ENCODE results near the gene TMA16. TPM values are rescaled to one million over a fixed set of nuclear protein-coding genes. Genes with fewer than 3 reads are reported as not detected.

TMA16 gene
- total RNA-seq, 1 donor from 2014 or later, result 37.0 TPM

DNA sequence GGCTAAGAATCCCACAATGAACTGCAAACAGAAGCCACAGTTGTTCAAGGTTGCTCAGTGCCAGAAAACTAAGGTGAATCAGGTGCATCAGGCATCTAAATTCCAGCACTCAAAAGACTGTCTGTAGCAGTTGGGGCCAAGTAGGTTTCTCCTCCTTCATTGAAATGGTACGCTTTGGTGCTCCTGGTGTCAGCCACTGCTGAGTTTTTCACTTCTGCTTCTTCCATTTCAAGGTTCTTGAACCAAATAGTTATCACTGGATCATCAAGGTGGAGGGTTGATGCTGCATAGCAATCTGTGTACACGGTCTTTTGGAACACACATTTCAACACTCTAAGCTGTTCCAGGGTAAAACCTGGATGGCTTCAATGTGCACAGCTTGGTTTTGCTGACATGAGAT, 74.4 kb downstream of the TMA16 start:
- H3K4me1 Mint-ChIP-seq, result no peaks in the 10 kb centered on the region
- no peak overlapping the region for H3K27ac Mint-ChIP-seq
- DNase-seq (ENCODE audit: low spot score in 2 of 2, unreplicated experiment in 2 of 2), result no peak
- TF ChIP-seq, protein P1, sequence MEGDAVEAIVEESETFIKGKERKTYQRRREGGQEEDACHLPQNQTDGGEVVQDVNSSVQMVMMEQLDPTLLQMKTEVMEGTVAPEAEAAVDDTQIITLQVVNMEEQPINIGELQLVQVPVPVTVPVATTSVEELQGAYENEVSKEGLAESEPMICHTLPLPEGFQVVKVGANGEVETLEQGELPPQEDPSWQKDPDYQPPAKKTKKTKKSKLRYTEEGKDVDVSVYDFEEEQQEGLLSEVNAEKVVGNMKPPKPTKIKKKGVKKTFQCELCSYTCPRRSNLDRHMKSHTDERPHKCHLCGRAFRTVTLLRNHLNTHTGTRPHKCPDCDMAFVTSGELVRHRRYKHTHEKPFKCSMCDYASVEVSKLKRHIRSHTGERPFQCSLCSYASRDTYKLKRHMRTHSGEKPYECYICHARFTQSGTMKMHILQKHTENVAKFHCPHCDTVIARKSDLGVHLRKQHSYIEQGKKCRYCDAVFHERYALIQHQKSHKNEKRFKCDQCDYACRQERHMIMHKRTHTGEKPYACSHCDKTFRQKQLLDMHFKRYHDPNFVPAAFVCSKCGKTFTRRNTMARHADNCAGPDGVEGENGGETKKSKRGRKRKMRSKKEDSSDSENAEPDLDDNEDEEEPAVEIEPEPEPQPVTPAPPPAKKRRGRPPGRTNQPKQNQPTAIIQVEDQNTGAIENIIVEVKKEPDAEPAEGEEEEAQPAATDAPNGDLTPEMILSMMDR (IDR thresholded peaks at IDR 0.05; ENCODE audit: unreplicated experiment), result no peak
- peaks cover 8% of the 10 kb centered on the region for H3K27me3 Mint-ChIP-seq (ENCODE audit: low read depth)
- H3K9me3 Mint-ChIP-seq, result no peaks in the 10 kb centered on the region
- no peak overlapping the region for H3K4me3 Mint-ChIP-seq
- no peaks in the 10 kb centered on the region for H3K36me3 Mint-ChIP-seq

Other genes with a start within 250 kb of the TMA16 start
- 0.45 to 0.62 TPM (median 0.56 TPM) in 3 replicates for gene NPY1R, start 162.1 kb upstream of the TMA16 start, total RNA-seq
- gene NPY5R, start 150.8 kb upstream of the TMA16 start, total RNA-seq, result not detected in 3 replicates
- gene TKTL2, start 20.9 kb upstream of the TMA16 start, total RNA-seq, result not detected in 3 replicates